K562 (cell line): Measurements from ENCODE around the gene GFOD1. TPM values are rescaled to one million over a fixed set of nuclear protein-coding genes. Genes with fewer than 3 reads are reported as not detected.

Source experiments
- ATAC-seq: fragments of 200-7000 bp; cut with Tn5 transposase; 3 replicates; pipeline ENCODE4 v1.9.1; 2020; ENCODE audit warnings: moderate library complexity
- BruUV-seq: library from RNA; stranded (reverse); fragments of 400-500 nt; replicated peaks from 2 replicates; lab custom pipeline; 2021; lab: Mats Ljungman, UMichigan
- CTCF ChIA-PET: fragments of 300-600 bp; formaldehyde crosslinking; extraction: SDS; loops from one replicate; lab custom pipeline; 2021; ENCODE audit warnings: low intra/inter-chr PET ratio; lab: Yijun Ruan, JAX
- POLR2A ChIA-PET: fragments of 300-600, 350-650 bp; sonication (Branson Sonifier 250); formaldehyde crosslinking; extraction: SDS; loops from one replicate; lab custom pipeline; 2021; ENCODE audit warnings: antibody characterized with exemption, inconsistent platforms; lab: Yijun Ruan, JAX
- DNase-seq, 4 experiments: peaks; one replicate each; pipeline versions ENCODE4 v3.0.0 to v3.0.0-alpha.2; 2011 to 2018; ENCODE audit warnings: low spot score in 3 of 4, mixed read lengths in 3 of 4; ENCODE audit errors: extremely low read depth in 1 of 4
- FAIRE-seq: peaks from 2 replicates; lab custom pipeline; 2011; peaks lifted over from hg19 to GRCh38; lab: Jason Lieb, UNC
- H2AFZ ChIP-seq: 2 replicates; pipeline ENCODE4 v1.6.0; 2011; ENCODE audit warnings: low read depth, low read length, control low read depth, inconsistent platforms
- H3K27ac ChIP-seq: fragments of 200-600 bp; 3 replicates; pipeline ENCODE4 v1.8.0; 2011; ENCODE audit warnings: low read depth, mild to moderate bottlenecking, control low read depth, inconsistent platforms, low read length, moderate library complexity, mixed read lengths; ENCODE audit errors: extremely low read depth
- H3K27me3 ChIP-seq, 2 experiments: fragments of 300-600 bp in 1 of 2; 2 replicates in 1 of 2; 3 replicates in 1 of 2; pipeline versions ENCODE4 v1.6.0 to v1.8.0; 2011; ENCODE audit warnings: inconsistent platforms in 2 of 2, low read length in 2 of 2, mild to moderate bottlenecking in 1 of 2, mixed read lengths in 1 of 2, moderate library complexity in 1 of 2; ENCODE audit not compliant: control insufficient read depth in 2 of 2, insufficient read depth in 2 of 2
- H3K36me3 ChIP-seq: fragments of 300-600 bp; 3 replicates; pipeline ENCODE4 v1.8.0; 2011; ENCODE audit warnings: mild to moderate bottlenecking, low read length, inconsistent platforms; ENCODE audit not compliant: control insufficient read depth, insufficient read depth
- H3K4me1 ChIP-seq, 2 experiments: fragments of 200-600 bp in 1 of 2; replicated peaks in 1 of 2; 2 replicates in 1 of 2; 3 replicates in 1 of 2; pipeline versions ENCODE4 v1.5.1 to v1.8.0; 2011; ENCODE audit warnings: inconsistent platforms in 2 of 2, low read length in 2 of 2, mild to moderate bottlenecking in 1 of 2, mixed read lengths in 1 of 2, moderate library complexity in 1 of 2; ENCODE audit not compliant: control insufficient read depth in 2 of 2, insufficient read depth in 2 of 2
- H3K4me2 ChIP-seq: 2 replicates; pipeline ENCODE4 v1.6.1; 2011; ENCODE audit warnings: low read length, control low read depth, inconsistent platforms, mixed read lengths; ENCODE audit not compliant: insufficient read depth
- H3K4me3 ChIP-seq: fragments of 200-600 bp; sonication (generic), shearing (Covaris generic); 2 replicates; pipeline ENCODE4 v1.5.1; 2016; ENCODE audit warnings: control low read depth, inconsistent platforms
- H3K79me2 ChIP-seq: fragments of 200-600 bp; 3 replicates; pipeline ENCODE4 v1.8.0; 2011; ENCODE audit warnings: low read length, inconsistent platforms; ENCODE audit not compliant: control insufficient read depth, insufficient read depth
- H3K9ac ChIP-seq, 2 experiments: 2 replicates each; pipeline versions ENCODE4 v1.6.0 to v1.6.1; 2011; ENCODE audit warnings: low read depth in 2 of 2, low read length in 2 of 2, control low read depth in 1 of 2, inconsistent platforms in 1 of 2, mild to moderate bottlenecking in 1 of 2, mixed read lengths in 1 of 2; ENCODE audit not compliant: insufficient read depth in 1 of 2
- H3K9me1 ChIP-seq: one replicate; pipeline ENCODE4 v1.6.0; 2011; ENCODE audit warnings: inconsistent platforms, mild to moderate bottlenecking, low read length, moderate library complexity; ENCODE audit not compliant: control insufficient read depth, insufficient read depth
- H3K9me3 ChIP-seq: replicated peaks from 2 replicates; pipeline ENCODE4 v1.5.1; 2011; ENCODE audit warnings: low read depth, low read length, inconsistent platforms; ENCODE audit not compliant: control insufficient read depth, insufficient read depth
- H4K20me1 ChIP-seq: replicated peaks from 2 replicates; pipeline ENCODE4 v1.6.1; 2011; ENCODE audit warnings: low read length, inconsistent platforms, mixed read lengths; ENCODE audit not compliant: control insufficient read depth, insufficient read depth
- L3MBTL2 ChIP-seq: fragments of 450-650 bp; IDR thresholded peaks from 2 replicates; pipeline ENCODE4 v1.6.1; 2016; ENCODE audit warnings: mild to moderate bottlenecking, moderate library complexity
- NKRF ChIP-seq: fragments of 450-650 bp; IDR thresholded peaks from 2 replicates; pipeline ENCODE4 v1.6.1; 2016; ENCODE audit warnings: borderline replicate concordance
- SIN3A ChIP-seq, 2 experiments: fragments of 150-350 bp in 1 of 2; IDR thresholded peaks; 2 replicates each; pipeline ENCODE4 v1.6.1; 2011 to 2016; ENCODE audit warnings: borderline replicate concordance in 2 of 2, low read depth in 2 of 2, low read length in 2 of 2, mild to moderate bottlenecking in 2 of 2, moderate library complexity in 2 of 2; ENCODE audit not compliant: control insufficient read depth in 1 of 2
- SMARCA5 ChIP-seq: fragments of 450-650 bp; IDR thresholded peaks from 2 replicates; pipeline ENCODE4 v1.6.1; 2016
- ZKSCAN8 ChIP-seq: fragments of 200-800 bp; sonication (Bioruptor generic); IDR thresholded peaks from 2 replicates; pipeline ENCODE4 v1.6.1; 2016; ENCODE audit warnings: missing genetic modification characterization, missing compliant biosample characterization
- ZNF140 ChIP-seq: fragments of 250-450 bp; sonication (Bioruptor Pico); IDR thresholded peaks from 2 replicates; pipeline ENCODE4 v1.8.0; 2021; ENCODE audit warnings: moderate library complexity, mild to moderate bottlenecking, inconsistent platforms
- ZNF212 ChIP-seq: fragments of 450-650 bp; formaldehyde crosslinking; IDR thresholded peaks from 2 replicates; pipeline ENCODE4 v1.4.0; 2020; ENCODE audit warnings: mild to moderate bottlenecking
- ZNF717 ChIP-seq: fragments of 250-450 bp; sonication (Bioruptor Pico); IDR thresholded peaks from 2 replicates; pipeline ENCODE4 v1.5.0; 2021
- WGBS: fragments of 100-300 bp; shearing (Covaris generic); methylation state at CpG from one replicate; pipeline ENCODE4 v1.1.6; 2016; ENCODE audit warnings: low coverage, mixed read lengths; ENCODE audit not compliant: insufficient coverage; ENCODE audit errors: missing lambda C conversion rate; 5-methylcytosine and 5-hydroxymethylcytosine counted together
- in situ Hi-C: fragments of 300-500 bp; cut with MboI; formaldehyde crosslinking; loops from 4 replicates; pipeline ENCODE4 v1.15.0; 2018; ENCODE audit warnings: inconsistent platforms, mixed read lengths
- intact Hi-C: fragments of 100-400 bp; cut with micrococcal nuclease; formaldehyde crosslinking; loops from 2 replicates; pipeline ENCODE4 v1.14.2; 2022
- polyA plus RNA-seq, 8 experiments: library from polyadenylated mRNA; depleted of rRNA in 4 of 8; stranded (reverse) in 5 of 8; unstranded in 3 of 8; fragments of >200 nt; fragmentation: Nextera tagmentation in 2 of 8; fragmentation: Illumina TruSeq in 1 of 8; extraction: Ambion mirVana in 2 of 8; extraction: Trizol in 1 of 8; gene quantifications; 2 replicates each; pipeline versions ENCODE4 v1.2.1 to v1.2.3, GENCODE V29; 2011 to 2014; ENCODE audit warnings: inconsistent platforms in 1 of 8, missing spikeins in 1 of 8
- total RNA-seq, 7 experiments: library from RNA; depleted of rRNA in 6 of 7; stranded (reverse); fragments of >200 nt in 6 of 7; fragmentation: Illumina TruSeq in 2 of 7; extraction: Trizol in 2 of 7; gene quantifications; 2 replicates each; pipeline versions ENCODE4 v1.2.1 to v1.2.3, GENCODE V29; 2011 to 2021; ENCODE audit warnings: low replicate concordance in 1 of 7
- TF ChIP-seq, protein P1 (sequence below): fragments of 450-650 bp; IDR thresholded peaks from 2 replicates; pipeline ENCODE4 v1.7.0; 2016; ENCODE audit warnings: borderline replicate concordance
- TF ChIP-seq, protein P2 (sequence below): sonication (generic); formaldehyde crosslinking; IDR thresholded peaks from 2 replicates; pipeline ENCODE4 v1.8.1; 2022; ENCODE audit warnings: missing genetic modification reagents
- TF ChIP-seq, protein P3 (sequence below): sonication (generic); IDR thresholded peaks from 2 replicates; pipeline ENCODE4 v1.6.1; 2016
- TF ChIP-seq, protein P4 (sequence below): fragments of 250-450 bp; sonication (Bioruptor Pico); IDR thresholded peaks from 2 replicates; pipeline ENCODE4 v1.5.0; 2020; ENCODE audit warnings: mild to moderate bottlenecking

Gene GFOD1
- total and polyA plus RNA-seq, 9 of the 15 experiments (the other 6 are each of a cell fraction or from before 2014, with no cell fraction given) = 3.8 to 12.0 (median 8.2) TPM

- peak overlapping the region; percentile 58 to 94 for H3K9ac ChIP-seq
- ChIA-PET POLR2A (interaction anchor here (1.8 kb wide), 1 partner anchor 33 kb away, joined by 5 read pairs; no protein-coding TSS in a partner anchor), CTCF (no interaction called here)
- H4K20me1 ChIP-seq = no peaks in the 10 kb centered on the region
- peak overlapping the region; percentile 50; the same call in 2 of the 3 replicates for H3K27ac ChIP-seq
- BruUV-seq = TSS peak; percentile 31
- ATAC-seq = peak; percentile 57
- no peaks in the 10 kb centered on the region for H3K36me3 ChIP-seq
- peak overlapping the region; percentile 91 for H3K4me2 ChIP-seq
- under 1% methylated on average over 36 of the region's 38 CpGs for WGBS
- no peaks in the 10 kb centered on the region for H3K9me3 ChIP-seq
- H2AFZ ChIP-seq = peak overlapping the region; percentile 92
- no peaks in the 10 kb centered on the region for H3K9me1 ChIP-seq
- peaks cover 28 to 31% of the 10 kb centered on the region in 2 experiments for H3K4me1 ChIP-seq
- H3K4me3 ChIP-seq = peak overlapping the region; percentile 62
- H3K79me2 ChIP-seq = peaks cover 36% of the 10 kb centered on the region
- no peaks in the 10 kb centered on the region; a peak in 1 of 5 replicates for H3K27me3 ChIP-seq
- DNase-seq = peak; percentile 69 to 83 (median 74)
- intact Hi-C loops = loop anchor here (2.0 to 5.0 kb wide), 3 partner anchors 89 to 149 kb away; no protein-coding TSS in a partner anchor
- FAIRE-seq = peak; percentile 69
- in situ Hi-C loops = no loop called here
- TF ChIP-seq SIN3A (IDR thresholded peaks at IDR 0.05; ENCODE audit: borderline replicate concordance in 2 of 2, control insufficient read depth in 1 of 2, low read depth in 2 of 2, low read length in 2 of 2) (peak; percentile 65 to 77; a peak in 2 of 4 replicates), ZKSCAN8 (no peak), ZNF717 (CRISPR knock-in tag) (no peak), ZNF212 (CRISPR knock-in tag) (no peak), SMARCA5 (no peak), NKRF (0 out of 2 replicates have a peak, but pooled peaks have one; percentile 47), ZNF140 (CRISPR knock-in tag) (no peak), L3MBTL2 (peak; percentile 58)
- TF ChIP-seq, protein P1, sequence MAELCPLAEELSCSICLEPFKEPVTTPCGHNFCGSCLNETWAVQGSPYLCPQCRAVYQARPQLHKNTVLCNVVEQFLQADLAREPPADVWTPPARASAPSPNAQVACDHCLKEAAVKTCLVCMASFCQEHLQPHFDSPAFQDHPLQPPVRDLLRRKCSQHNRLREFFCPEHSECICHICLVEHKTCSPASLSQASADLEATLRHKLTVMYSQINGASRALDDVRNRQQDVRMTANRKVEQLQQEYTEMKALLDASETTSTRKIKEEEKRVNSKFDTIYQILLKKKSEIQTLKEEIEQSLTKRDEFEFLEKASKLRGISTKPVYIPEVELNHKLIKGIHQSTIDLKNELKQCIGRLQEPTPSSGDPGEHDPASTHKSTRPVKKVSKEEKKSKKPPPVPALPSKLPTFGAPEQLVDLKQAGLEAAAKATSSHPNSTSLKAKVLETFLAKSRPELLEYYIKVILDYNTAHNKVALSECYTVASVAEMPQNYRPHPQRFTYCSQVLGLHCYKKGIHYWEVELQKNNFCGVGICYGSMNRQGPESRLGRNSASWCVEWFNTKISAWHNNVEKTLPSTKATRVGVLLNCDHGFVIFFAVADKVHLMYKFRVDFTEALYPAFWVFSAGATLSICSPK = 0 out of 2 replicates have a peak, but pooled peaks have one; percentile 4
- TF ChIP-seq, protein P2, sequence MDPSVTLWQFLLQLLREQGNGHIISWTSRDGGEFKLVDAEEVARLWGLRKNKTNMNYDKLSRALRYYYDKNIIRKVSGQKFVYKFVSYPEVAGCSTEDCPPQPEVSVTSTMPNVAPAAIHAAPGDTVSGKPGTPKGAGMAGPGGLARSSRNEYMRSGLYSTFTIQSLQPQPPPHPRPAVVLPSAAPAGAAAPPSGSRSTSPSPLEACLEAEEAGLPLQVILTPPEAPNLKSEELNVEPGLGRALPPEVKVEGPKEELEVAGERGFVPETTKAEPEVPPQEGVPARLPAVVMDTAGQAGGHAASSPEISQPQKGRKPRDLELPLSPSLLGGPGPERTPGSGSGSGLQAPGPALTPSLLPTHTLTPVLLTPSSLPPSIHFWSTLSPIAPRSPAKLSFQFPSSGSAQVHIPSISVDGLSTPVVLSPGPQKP = no peak
- TF ChIP-seq, protein P3, sequence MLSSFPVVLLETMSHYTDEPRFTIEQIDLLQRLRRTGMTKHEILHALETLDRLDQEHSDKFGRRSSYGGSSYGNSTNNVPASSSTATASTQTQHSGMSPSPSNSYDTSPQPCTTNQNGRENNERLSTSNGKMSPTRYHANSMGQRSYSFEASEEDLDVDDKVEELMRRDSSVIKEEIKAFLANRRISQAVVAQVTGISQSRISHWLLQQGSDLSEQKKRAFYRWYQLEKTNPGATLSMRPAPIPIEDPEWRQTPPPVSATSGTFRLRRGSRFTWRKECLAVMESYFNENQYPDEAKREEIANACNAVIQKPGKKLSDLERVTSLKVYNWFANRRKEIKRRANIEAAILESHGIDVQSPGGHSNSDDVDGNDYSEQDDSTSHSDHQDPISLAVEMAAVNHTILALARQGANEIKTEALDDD = peak; percentile 72
- TF ChIP-seq, protein P4, sequence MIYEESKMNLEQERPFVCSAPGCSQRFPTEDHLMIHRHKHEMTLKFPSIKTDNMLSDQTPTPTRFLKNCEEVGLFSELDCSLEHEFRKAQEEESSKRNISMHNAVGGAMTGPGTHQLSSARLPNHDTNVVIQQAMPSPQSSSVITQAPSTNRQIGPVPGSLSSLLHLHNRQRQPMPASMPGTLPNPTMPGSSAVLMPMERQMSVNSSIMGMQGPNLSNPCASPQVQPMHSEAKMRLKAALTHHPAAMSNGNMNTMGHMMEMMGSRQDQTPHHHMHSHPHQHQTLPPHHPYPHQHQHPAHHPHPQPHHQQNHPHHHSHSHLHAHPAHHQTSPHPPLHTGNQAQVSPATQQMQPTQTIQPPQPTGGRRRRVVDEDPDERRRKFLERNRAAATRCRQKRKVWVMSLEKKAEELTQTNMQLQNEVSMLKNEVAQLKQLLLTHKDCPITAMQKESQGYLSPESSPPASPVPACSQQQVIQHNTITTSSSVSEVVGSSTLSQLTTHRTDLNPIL (CRISPR knock-in tag) = no peak
Measured at GRCh38 chr6:13485923-13486562, 1.4 kb downstream of the GFOD1 start.
